NT2/D1 (cell line): ENCODE measurements around the gene KCNJ9.

Experiments used
- SUZ12 ChIP-seq: IDR thresholded peaks from 2 replicates; pipeline ENCODE4 v1.6.1; 2011; ENCODE audit not compliant: insufficient read length, insufficient read depth; ENCODE audit errors: extremely low read depth
- YY1 ChIP-seq: IDR thresholded peaks from 2 replicates; pipeline ENCODE4 v1.6.1; 2011; ENCODE audit not compliant: insufficient read length, insufficient read depth
- ZNF274 ChIP-seq: IDR thresholded peaks from 2 replicates; pipeline ENCODE4 v1.6.1; 2011; ENCODE audit warnings: mild to moderate bottlenecking, low read depth, low read length

GRCh38 chr1:160087118-160087662 lies 5.9 kb downstream of the KCNJ9 start:
- TF ChIP-seq ZNF274: no peak
- TF ChIP-seq YY1: no peak
- TF ChIP-seq SUZ12: no peak
